Dermis blood vessel endothelial cell (primary cell): Measurements from ENCODE around the gene PXDC1. TPM values are rescaled to one million over a fixed set of nuclear protein-coding genes. Genes with fewer than 3 reads are reported as not detected.
"Not testable (repeated sequence)": the region's sequence is repeated elsewhere in the genome, so short reads cannot be mapped to it uniquely, and the experiment has no call there.

Experiments
- DNase-seq: peaks from one replicate; pipeline ENCODE4 v3.0.0; 2010
- total RNA-seq: library from RNA; depleted of rRNA; stranded (reverse); fragments of >200 nt; gene quantifications from 2 replicates; pipeline ENCODE4 v1.2.3, GENCODE V29; 2014

PXDC1 gene
- total RNA-seq, 1 donor from 2014 or later: 135 TPM

GRCh38 chr6:3731700-3732099 lies 19.8 kb downstream of the PXDC1 start:
- peak; percentile 21 for DNase-seq

- peak; percentile 12 for DNase-seq
Measured at GRCh38 chr6:3729603-3730344, 21.7 kb downstream of the PXDC1 start.

DNA sequence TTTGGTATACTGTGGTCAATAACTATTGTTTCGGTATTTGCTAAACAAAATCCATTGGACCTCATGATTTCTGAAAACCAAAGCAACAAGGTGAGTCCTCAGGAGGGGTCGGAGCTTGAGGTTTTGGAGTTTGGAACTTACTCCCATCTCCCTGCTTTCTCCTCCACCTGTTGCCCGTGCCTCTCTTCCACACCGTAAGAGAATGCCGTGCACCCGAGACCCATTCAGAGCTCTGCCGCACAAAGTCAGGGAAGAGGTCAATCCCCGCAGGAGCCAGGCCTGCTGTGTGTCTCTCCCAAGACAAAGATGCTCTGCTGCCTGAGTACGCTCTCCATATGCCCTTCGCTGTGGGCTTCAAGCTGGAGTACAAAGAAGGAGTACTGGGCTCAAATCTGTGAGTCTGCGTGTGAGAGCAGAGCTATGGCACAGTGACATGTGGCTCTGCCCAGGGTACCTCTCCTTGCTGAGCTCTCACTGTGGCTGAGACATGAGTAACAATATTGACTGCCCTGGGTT lies 23.9 kb downstream of the PXDC1 start:
- DNase-seq: peak; percentile 11

- no peak for DNase-seq
Measured at GRCh38 chr6:3727036-3727435, 24.5 kb downstream of the PXDC1 start.

GRCh38 chr6:3726421-3726820 lies 25.1 kb downstream of the PXDC1 start:
- no peak for DNase-seq

DNA sequence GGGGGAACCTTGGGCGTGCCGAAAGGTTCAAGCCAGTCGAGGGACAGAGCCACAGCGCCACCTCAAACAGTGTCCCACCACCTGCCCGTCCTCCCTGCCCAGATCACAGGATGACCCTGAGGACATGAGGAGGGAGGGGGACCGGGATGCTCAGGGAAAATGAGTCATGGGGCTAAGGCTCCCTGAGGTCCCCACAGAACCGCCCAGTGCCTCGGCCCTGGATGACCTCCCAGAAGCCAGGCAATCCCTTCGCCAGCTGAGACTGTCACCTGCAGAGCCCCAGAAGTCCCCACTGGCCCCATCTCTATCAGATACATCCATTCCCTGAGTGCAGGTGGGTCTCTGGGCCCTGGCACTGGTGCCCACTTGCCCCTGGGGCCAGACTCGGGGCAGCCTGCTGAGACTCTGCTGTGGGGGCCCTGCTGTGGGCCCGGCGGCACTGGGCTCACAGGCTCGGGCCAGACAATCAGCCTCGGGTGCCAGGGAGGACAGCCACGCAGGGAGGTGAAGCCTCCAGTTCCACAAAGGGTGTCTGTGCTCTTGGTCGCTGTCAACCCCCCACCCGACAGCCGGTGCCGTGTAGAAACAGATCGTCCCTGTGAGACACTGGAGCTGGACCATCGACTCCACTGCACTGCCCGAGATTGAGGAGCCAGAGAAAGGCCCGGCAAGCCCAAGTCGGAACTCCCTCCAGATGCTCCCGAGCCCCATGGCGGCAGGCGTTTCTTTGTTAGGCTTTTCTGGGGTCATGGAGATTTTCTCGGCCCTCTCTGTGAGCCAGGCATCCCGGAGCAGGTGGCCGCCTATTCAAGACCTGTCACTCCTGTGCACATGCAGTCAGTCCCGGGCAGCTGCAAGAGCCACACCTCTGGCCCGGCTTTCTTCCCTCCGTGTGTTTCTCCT lies 26.1 kb downstream of the PXDC1 start:
- peak; percentile 14 for DNase-seq

DNA sequence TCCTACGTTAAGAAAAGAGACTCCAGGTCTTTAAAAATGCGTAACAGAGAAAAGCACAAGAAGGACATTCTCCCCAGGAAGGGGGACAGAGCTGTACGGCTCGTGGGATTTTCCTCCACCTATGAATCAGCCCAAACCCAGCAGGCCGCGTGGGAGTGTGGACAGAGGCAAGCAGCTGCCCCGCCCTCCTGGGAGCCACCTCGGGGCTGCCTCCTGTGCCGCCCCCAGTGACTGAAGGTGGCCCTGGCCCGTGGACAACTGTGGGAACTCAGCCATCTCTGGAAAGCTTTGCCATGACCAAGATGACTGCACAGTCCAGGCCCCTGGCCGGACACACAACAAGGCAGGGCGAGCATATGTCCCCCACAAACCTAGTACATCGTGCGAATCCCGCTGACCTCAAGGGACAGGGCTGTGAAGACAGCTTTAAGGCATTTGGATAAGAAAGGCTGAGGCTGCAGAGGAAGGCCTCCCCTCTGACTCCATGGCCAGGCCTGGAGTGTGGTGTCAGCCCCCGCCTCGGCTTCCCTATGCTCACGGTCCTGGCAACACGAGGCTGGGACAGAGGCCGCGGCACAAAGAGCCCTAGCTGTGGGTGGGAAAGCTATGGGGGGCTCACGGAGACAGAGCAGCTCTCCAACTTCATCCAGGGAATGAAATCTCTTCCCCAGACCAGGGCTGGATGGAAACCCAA lies 26.9 kb downstream of the PXDC1 start:
- peak; percentile 7 for DNase-seq

GRCh38 chr6:3723966-3724365 lies 27.5 kb downstream of the PXDC1 start:
- DNase-seq: peak; percentile 8

DNA sequence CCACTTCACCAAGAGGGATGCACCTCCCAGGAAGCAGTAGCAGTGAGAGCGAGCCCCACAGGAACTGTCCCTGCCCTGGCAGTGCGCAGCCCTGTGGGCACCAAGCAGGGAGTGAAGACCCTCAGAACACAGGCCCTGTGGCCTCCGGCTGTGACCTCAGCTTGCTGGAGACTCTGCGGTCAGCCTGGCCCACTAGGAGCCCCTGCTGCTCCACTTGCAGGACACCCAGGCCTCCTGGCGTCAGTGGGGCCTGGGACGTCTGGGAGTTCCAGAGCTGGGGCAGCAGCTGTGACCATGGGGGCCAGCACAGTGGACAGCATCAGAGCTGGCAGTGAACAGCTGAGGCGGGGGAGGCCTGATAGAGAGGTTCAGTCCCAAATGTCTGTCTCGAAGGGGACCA lies 28.3 kb downstream of the PXDC1 start:
- DNase-seq: no peak

DNA sequence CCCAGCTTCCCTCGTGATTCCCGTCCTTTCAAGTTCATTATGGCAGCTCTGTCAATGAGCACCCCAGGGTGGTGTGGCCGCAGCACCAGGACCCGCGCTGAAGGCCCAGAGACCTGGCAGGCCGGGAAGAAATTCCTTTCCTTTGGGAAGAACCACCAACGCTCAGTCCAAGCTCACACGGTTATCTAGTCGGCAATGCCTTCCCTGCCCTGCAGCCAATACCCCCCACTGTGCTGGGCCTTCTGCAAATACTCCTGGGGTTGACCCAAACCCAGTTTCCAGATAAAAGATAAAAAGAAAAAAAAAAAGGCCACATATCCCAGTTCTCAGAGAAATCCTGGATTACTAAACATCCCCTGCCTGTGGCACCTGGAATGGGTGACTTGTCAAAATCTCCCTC lies 28.7 kb downstream of the PXDC1 start:
- DNase-seq: no peak

DNA sequence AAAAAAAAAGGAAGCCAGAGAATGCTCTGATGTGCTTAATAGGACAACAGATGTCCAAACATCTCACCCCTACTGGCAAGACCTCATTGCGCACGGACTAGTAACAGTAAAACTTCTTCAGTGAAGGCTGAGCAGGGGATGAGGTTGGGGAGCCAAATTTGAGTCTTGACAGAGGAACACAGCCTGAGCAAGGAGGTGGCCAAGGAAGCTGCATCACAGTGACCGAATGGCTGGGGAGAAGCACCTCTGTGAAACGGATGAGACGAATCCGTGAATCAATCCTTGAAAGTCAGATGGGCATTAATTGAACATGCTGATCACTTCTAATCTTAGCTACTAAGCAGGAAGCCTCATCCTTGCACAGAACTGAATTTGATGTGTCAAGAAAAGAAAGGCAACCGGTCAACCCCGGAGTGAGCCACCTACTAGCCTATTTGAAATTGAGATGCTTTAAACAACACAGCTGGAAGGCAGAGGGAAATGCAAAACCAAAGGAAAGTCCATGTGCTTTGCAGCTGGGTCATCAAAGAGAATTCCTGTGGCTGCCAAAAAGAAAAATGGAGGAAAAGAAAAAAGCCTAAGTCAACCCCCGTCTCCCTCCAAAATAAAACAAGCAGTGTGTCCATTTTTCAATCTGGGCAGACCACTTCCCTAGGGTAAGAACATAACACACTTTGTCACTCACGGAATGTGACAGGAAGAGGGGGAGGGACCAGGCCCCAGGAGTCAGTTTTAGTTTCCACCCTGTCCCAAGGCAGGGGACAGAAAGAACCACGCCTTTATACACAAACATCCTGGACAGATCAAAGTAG lies 29.5 kb downstream of the PXDC1 start:
- peak; percentile 12 for DNase-seq

- DNase-seq: not testable (repeated sequence)
Measured at GRCh38 chr6:3720770-3721169, 30.7 kb downstream of the PXDC1 start.

- no peak for DNase-seq
Measured at GRCh38 chr6:3719462-3720308, 31.8 kb downstream of the PXDC1 start.

DNA sequence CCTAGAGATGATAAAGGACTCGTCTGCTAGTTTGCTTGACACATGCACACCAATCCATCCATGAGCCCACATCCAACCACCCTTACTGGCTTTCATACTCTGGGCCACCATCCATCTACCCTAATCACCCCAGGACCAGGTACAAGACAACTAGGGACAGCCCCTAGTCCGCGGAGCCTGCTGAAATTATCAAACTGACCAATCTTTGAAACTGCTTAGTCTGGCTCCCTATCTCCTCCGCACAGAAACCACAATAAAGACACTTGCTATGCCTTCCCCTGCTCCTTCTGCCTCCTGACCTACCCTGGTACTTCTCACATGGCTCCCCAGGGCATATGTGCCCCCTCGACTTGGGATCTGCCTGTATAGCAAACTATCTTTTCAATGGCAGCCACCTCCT lies 33.1 kb downstream of the PXDC1 start:
- no peak for DNase-seq

DNA sequence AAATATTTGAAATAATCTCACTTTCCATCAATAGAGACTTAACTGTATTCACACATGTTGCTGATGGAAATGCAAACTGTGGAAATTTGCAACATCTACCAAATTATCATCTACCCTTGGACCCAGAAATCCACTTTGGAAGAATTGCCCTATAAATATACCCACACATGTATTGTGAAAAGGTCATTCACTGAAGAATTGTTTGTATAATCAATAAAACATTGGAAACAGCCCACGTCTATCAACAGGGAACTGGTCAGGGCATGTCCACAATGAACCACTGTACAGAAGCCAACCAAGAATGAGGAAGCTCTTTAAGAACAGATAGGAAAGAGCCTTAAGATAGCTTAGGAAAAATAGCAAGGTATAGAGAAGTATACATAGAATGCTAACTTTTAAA lies 36.2 kb downstream of the PXDC1 start:
- DNase-seq: no peak

DNA sequence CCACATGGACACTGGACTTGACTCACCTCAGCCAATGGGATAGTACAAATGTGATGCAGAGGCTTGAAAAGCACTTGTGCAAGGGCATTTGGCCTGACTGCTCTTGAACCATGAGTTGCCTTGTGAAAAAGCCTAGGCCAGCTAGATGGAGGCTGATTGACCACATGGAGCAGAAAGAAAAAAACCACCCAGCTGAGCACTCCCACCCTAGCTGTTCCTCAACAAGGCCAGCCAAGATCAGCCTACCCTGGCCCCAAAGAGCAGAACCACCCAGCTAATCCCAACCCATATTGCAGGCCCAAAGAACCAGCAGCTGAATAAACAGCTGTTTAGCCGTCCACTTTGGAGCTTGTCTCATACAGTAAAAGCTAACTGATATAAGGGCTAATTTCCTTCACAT lies 36.7 kb downstream of the PXDC1 start:
- DNase-seq: no peak

DNA sequence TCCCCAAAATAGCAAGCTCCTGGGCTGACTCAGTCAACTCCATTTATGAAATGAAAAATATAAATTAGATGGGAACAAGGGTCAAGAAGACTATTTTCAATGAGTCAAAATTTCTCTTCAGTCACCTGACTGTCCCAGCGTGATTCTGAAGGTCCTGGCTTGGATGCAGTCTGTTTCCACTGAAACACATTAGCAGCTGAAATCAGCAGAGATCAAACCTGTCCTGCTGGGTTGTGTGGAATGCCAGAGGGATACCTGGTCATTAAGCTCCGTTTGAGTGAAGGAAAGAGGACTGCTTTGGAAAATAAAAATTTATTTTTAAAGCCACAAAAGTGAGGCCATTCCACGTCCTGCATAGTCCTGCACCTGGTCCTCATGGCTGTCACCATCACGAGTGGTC lies 37.4 kb downstream of the PXDC1 start:
- DNase-seq: no peak

DNA sequence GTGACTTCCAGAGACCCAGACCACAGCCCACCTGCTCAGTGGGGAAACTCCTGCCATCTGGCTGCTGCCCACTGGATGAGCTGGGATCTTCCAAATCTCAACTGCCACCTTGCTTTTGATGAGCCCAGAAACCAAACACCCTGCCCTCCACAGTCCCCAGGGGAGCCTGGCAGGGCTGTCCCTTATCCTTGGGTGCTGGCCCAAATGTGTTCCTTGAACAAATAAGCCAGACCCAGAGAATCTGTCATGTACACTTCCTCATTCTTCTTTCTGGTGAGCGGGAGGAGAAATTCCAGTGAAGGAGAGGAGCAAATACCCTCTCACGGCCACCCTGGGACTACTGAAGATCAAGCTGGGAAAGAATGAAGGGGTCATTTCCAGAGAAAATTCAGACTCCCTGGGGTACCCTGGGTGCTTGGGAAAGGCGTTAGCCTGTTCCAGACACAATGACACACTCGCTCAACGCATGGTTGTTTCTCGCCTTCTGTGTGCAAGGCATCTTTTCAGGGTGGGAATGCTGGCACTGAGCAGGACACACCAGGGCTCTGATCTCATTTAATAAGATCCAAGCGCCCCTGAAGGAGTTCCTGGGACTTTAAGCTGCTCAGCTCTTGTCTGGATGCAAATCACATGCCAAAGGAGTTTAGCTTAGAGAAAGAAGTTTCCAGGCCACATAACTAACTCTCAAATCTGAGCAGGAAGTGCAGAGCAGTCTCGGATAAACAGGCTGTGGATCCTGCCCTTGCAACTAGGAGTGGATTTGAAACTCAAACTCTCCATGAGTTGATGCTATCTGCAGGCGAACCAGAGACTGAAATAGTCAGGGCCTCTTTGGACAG lies 38.5 kb downstream of the PXDC1 start:
- DNase-seq: no peak

DNA sequence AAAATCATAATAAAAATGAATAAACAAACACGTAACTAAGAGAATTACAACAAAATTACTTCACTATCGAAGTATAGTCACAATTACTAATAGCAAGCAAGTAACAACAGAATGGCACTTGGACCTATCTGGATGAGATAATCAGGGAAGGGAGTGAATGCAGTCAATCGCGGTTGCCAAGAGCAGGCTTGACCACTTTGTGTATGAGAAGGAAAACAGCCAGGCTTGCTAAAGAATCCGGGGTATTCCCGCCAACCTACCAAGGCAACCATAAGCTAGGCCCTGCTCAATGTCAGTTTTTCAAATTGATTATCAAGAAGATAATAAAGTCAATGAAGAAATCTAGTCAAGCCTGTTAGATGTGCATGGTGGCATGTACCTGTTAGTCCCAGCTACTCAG lies 39.7 kb downstream of the PXDC1 start:
- no peak for DNase-seq

- DNase-seq: no peak
Measured at GRCh38 chr6:3710403-3710802, 41.1 kb downstream of the PXDC1 start.
